Pancreas (tissue), 10 donors: Measurements from ENCODE around the gene SUSD4. TPM values are rescaled to one million over a fixed set of nuclear protein-coding genes. Genes with fewer than 3 reads are reported as not detected.

Source experiments
- ATAC-seq, 4 donors: fragments of 200-7000 bp; cut with Tn5 transposase; one replicate each; pipeline versions ENCODE4 v1.8.0 to v1.9.1; 2020; ENCODE audit warnings: mild to moderate bottlenecking in 4 of 4, moderate library complexity in 4 of 4
- DNase-seq, 6 donors: peaks; one replicate each; pipeline ENCODE4 v3.0.0-alpha.2; 2020
- FAIRE-seq: peaks from 2 replicates; lab custom pipeline; 2012; peaks lifted over from hg19 to GRCh38; lab: Jason Lieb, UNC
- H3K27ac ChIP-seq, 4 donors: fragments of 200-600 bp; sonication (generic); 1 replicate in 3 of 4; 2 replicates in 1 of 4; pipeline versions ENCODE4 v1.5.0 to v1.8.0; 2020
- H3K27me3 ChIP-seq, 4 donors: fragments of 200-600 bp; one replicate each; pipeline ENCODE4 v1.8.0; 2021
- H3K36me3 ChIP-seq, 3 donors: fragments of 200-600 bp; sonication (generic) in 1 of 3; one replicate each; pipeline versions ENCODE4 v1.5.0 to v1.8.0; 2020 to 2021
- H3K4me1 ChIP-seq, 3 donors: fragments of 200-600 bp; one replicate each; pipeline ENCODE4 v1.8.0; 2021
- H3K4me3 ChIP-seq, 4 donors: fragments of 200-600 bp; sonication (generic) in 2 of 4; one replicate each; pipeline versions ENCODE4 v1.5.0 to v1.8.0; 2020 to 2021
- H3K9me3 ChIP-seq, 4 donors: fragments of 200-600 bp; one replicate each; pipeline ENCODE4 v1.8.0; 2021
- CTCF ChIP-seq, 4 donors: fragments of 200-600 bp; sonication (generic) in 3 of 4; IDR thresholded peaks; one replicate each; pipeline versions ENCODE4 v1.5.0 to v1.8.0; 2021; ENCODE audit warnings: antibody characterized with exemption in 4 of 4
- WGBS, 2 donors: extraction: QIAGEN DNeasy Blood & Tissue Kit; methylation state at CpG; one replicate each; pipeline ENCODE4 v1.1.7; 2013; 5-methylcytosine and 5-hydroxymethylcytosine counted together
- intact Hi-C, 3 donors: fragments of 100-400 bp; cut with DNase I; formaldehyde crosslinking; loops; one replicate each; pipeline versions ENCODE4 v1.11.1 to v1.14.2; 2022
- polyA plus RNA-seq, 2 donors: library from polyadenylated mRNA; stranded (reverse); fragments of 200-250 nt; gene quantifications; one replicate each; pipeline ENCODE4 v1.2.3, GENCODE V29; 2013
- total RNA-seq, 6 donors: library from RNA; stranded (reverse); fragmentation: NEBNext Ultra II Directional in 4 of 6; extraction: Animal tissue kit (Norgen Biotek cat#: 25700) in 4 of 6; gene quantifications; one replicate each; pipeline versions ENCODE4 v1.2.1 to v1.2.4, GENCODE V29; 2021 to 2023
- donor health status: healthy with polysubstance abuse.
- donor health status: DM: no; HTN: no; CAD: no; lungs with moderate emphysema.
- donor health status: DM: no; HTN: no; CAD: no.
- donor health status: control.
- donor health status: control.
- donor health status: Bipolar disorder and iron deficiency.
- donor health status: DM: yes; HTN: yes; CAD: no.
- donor health status: DM: no; HTN: no; CAD: no.
- donor health status: DM: no; HTN: no; CAD: no.
- donor health status: DM: yes; HTN: yes; CAD: no.

SUSD4 gene
- total and polyA plus RNA-seq, 8 donors: 4.1 to 34.6 (median 8.8) TPM

- DNase-seq (no peak), ATAC-seq (no peak), FAIRE-seq (no peak)
- Histone ChIP-seq H3K4me3 (no peak overlapping the region), H3K4me1 (peaks cover 0 to 7% (median 5%) of the 10 kb centered on the region in 3 donors), H3K9me3 (no peaks in the 10 kb centered on the region), H3K36me3 (no peaks in the 10 kb centered on the region), H3K27me3 (no peaks in the 10 kb centered on the region), H3K27ac (no peak overlapping the region)
- TF ChIP-seq CTCF (IDR thresholded peaks at IDR 0.05): no peak
- intact Hi-C loops: no loop called here
- 94% methylated on average over 3 of the region's 3 CpGs for WGBS, 2 donors
Measured at GRCh38 chr1:223349241-223349640, 14.7 kb downstream of the SUSD4 start.

DNA sequence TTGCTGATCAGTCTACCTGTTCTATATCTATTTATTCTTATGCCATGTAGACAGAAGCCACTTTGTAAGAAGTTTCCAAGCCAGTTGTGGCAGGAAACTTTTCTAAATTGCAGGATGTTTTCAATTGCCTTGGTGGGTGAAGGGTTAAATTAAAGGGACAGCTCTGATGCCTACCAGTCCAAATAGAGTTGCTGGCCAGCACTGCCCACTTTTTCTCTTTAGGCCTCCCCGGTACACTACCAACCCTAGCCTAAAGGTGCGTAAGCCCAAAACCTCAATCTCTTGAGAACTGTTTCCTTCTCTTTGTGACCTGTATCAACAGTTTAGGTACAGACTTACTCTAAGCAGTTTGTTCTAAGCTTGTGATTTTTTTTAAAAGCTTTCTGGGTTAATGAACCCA lies 15.5 kb downstream of the SUSD4 start:
- WGBS, 2 donors: 88 to 97% methylated on average over 2 of the region's 2 CpGs
- no peak for TF ChIP-seq CTCF (IDR thresholded peaks at IDR 0.05)
- H3K9me3 ChIP-seq: no peaks in the 10 kb centered on the region
- no peak overlapping the region for H3K27ac ChIP-seq
- FAIRE-seq (no peak), ATAC-seq (no peak), DNase-seq (no peak)
- intact Hi-C loops: no loop called here
- no peaks in the 10 kb centered on the region for H3K27me3 ChIP-seq
- H3K4me1 ChIP-seq: peaks cover 4 to 15% (median 13%) of the 10 kb centered on the region in 3 donors
- no peak overlapping the region for H3K4me3 ChIP-seq
- H3K36me3 ChIP-seq: no peaks in the 10 kb centered on the region

DNA sequence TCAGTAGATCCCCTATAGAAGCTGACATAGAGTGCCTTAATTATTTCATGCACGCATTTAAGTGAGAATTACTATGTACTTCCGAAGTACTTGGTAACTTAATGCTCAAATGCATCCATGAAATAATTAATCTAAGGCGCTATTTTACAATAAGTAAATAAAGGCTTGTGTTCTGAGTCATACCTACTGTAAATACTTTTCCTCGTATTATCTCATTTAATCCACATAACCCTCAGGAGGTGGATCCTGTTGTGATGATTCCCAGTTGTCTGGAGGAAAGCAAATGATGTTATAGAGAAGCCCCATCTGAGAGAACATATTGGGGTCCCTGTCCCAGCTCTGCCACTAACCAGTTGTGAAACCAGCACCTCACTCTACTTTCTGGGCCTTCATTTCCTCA lies 16.4 kb downstream of the SUSD4 start:
- FAIRE-seq (no peak), ATAC-seq (no peak), DNase-seq (no peak)
- H3K4me1 ChIP-seq: peaks cover 4 to 18% (median 16%) of the 10 kb centered on the region in 3 donors
- no peak for TF ChIP-seq CTCF (IDR thresholded peaks at IDR 0.05)
- intact Hi-C loops: no loop called here
- no peak overlapping the region for H3K27ac ChIP-seq
- H3K27me3 ChIP-seq: no peaks in the 10 kb centered on the region
- 83% methylated on average over 4 of the region's 4 CpGs for WGBS, 2 donors
- H3K36me3 ChIP-seq: no peaks in the 10 kb centered on the region
- H3K9me3 ChIP-seq: no peaks in the 10 kb centered on the region
- no peak overlapping the region for H3K4me3 ChIP-seq

DNA sequence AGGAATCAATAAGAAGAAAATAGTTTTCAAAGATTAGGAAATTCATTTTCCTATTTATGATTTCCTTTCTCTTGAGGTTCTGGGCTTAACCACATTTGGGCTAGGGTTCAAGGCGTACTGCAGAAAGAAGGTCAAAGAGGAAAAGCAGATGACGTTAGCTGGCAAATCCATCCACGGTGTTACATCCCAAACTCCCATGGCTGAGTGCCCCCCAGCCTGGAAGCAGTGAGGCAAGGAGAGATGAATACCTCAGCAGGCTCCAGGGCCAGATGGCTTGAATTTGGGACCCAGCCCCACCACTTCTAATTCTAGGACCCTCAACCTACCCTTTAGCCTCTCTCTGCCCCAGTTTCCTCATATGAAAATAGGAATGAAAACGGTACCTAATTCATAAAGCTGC lies 17.7 kb downstream of the SUSD4 start:
- Histone ChIP-seq H3K36me3 (no peaks in the 10 kb centered on the region), H3K27ac (no peak overlapping the region), H3K9me3 (no peaks in the 10 kb centered on the region), H3K4me1 (peaks cover 4 to 18% (median 16%) of the 10 kb centered on the region in 3 donors), H3K27me3 (no peaks in the 10 kb centered on the region), H3K4me3 (no peak overlapping the region)
- no peak for FAIRE-seq
- intact Hi-C loops: no loop called here
- TF ChIP-seq CTCF (IDR thresholded peaks at IDR 0.05): no peak
- no peak for ATAC-seq
- WGBS, 2 donors: 94 to 97% methylated on average over 4 of the region's 4 CpGs
- DNase-seq: no peak

DNA sequence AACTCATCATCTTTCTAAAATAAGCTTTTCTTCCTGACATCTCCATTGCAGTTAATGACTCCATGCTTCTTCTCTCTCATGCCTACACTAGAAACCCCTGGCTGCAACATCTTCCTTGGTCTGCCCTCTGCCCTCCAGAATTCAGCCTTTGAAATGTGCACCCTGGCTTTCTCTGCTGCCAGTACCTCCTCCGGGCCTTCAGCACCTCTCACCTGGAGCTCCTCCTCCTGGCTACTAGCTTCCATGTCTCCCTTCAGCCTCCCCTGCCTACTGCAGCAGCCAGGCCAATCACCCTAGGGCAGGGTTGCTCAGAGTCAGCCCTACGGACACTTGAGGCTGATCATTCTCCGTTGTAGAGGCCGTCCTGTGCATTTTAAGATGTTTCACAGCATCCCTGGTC lies 18.3 kb downstream of the SUSD4 start:
- H3K4me3 ChIP-seq: no peak overlapping the region
- intact Hi-C loops: no loop called here
- WGBS, 2 donors: 79 to 82% methylated on average over 4 of the region's 4 CpGs
- ATAC-seq: peak in 1 of 4 donors; percentile 33
- no peak for TF ChIP-seq CTCF (IDR thresholded peaks at IDR 0.05)
- FAIRE-seq: no peak
- no peaks in the 10 kb centered on the region for H3K27me3 ChIP-seq
- no peaks in the 10 kb centered on the region for H3K36me3 ChIP-seq
- H3K27ac ChIP-seq: no peak overlapping the region
- peaks cover 4 to 18% (median 16%) of the 10 kb centered on the region in 3 donors for H3K4me1 ChIP-seq
- no peaks in the 10 kb centered on the region for H3K9me3 ChIP-seq
- DNase-seq: no peak
